Fibroblast of skin of right biceps (primary cell): Measurements from ENCODE around the gene NFASC.
A peak's percentile ranks its signal among the peaks of the same experiment; 100 is the strongest.

Experiments used
- DNase-seq: peaks from one replicate; pipeline ENCODE4 v3.0.0-alpha.2; 2013

Gene NFASC

DNA sequence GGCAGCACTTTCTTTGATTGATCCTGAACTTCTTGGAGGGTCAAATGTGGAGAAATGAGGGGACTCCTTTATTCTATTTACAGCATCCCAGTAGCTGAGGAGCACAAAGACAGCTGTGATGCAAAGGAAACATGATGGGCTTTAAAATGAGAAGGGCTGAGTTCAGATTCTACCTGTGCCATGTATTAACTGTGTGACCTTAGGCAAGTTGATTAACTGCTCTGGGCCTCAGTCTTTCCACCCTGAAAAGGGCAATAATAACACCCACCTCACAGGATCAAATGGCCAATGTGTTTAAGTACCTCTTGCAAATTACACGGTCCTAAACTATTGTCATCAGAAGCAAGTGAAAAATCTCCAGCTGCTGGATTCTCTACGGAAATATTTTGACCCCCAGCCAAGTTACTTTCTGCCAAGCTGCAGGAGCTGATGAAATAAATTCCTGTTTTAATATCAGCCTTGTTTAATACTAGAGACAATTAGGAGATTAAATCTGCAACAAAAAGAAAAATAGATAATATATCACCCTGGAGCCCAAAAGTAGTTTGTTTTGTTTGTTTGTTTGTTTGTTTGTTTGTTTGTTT, 197.9 kb downstream of the NFASC start:
- peak; percentile 35 for DNase-seq

GRCh38 chr1:205069371-205070125, 198.9 kb downstream of the NFASC start:
- DNase-seq, result no peak

- no peak for DNase-seq
These were observed 200.4 kb downstream of the NFASC start for GRCh38 chr1:205071028-205071409.

DNA sequence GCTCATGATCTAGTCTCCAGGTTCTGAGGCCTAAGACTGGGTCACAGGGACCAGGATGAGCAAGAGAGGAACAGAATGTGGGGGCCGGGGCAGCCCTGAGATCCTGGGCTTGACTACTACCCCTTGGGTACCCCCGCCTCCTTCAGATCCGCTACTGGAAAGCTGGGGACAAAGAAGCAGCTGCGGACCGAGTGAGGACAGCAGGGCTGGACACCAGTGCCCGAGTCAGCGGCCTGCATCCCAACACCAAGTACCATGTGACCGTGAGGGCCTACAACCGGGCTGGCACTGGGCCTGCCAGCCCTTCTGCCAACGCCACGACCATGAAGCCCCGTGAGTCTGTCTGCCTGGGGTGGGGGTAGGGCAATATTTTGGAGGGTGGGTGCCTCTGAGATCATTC, 201.1 kb downstream of the NFASC start:
- no peak for DNase-seq

DNA sequence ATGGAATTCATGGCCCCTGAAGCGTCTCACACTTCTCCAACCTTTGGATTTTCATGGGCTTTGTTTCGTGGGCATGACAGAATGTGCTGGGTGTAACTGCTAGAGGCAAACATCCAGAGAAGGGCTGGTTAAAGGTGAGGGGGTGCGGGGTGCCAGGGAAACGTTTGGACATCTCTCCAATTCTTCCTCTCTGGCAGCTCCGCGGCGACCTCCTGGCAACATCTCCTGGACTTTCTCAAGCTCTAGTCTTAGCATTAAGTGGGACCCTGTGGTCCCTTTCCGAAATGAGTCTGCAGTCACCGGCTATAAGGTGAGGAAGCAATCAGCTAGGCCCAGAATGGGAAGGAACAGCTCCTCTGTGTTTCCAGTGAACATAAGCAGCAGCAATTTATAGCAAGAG, 201.6 kb downstream of the NFASC start:
- no peak for DNase-seq
